Stimulated activated naive B cell treated with anti-CD40 and anti-IgM and Interleukin-4, amounts not matched to agents 10 μg/mL and 1 μg/mL and 100 μg/mL, for 72 hours (primary cell): ENCODE data around the gene ALOX5.
"Not testable (repeated sequence)": the region's sequence is repeated elsewhere in the genome, so short reads cannot be mapped to it uniquely, and the experiment has no call there.

Experiments
- ATAC-seq, 2 donors: fragments of 150-1000 bp; cut with Tn5 transposase; replicated peaks; 2 replicates each; pipeline ENCODE4 v1.10.0; 2021; ENCODE audit warnings: moderate library complexity in 1 of 2
- DNase-seq: peaks from one replicate; pipeline ENCODE4 v3.0.0; 2021
- H3K27ac Mint-ChIP-seq: one replicate; pipeline ENCODE4 v1.8.0; 2022; ENCODE audit warnings: mild to moderate bottlenecking, mixed read lengths
- H3K27me3 Mint-ChIP-seq, 2 donors: one replicate each; pipeline ENCODE4 v1.8.0; 2022; ENCODE audit warnings: mixed read lengths in 2 of 2
- H3K36me3 Mint-ChIP-seq, 2 donors: one replicate each; pipeline ENCODE4 v1.8.0; 2022; ENCODE audit warnings: mixed read lengths in 2 of 2, mild to moderate bottlenecking in 1 of 2
- H3K4me1 Mint-ChIP-seq, 2 donors: one replicate each; pipeline ENCODE4 v1.8.0; 2022; ENCODE audit warnings: mixed read lengths in 2 of 2, mild to moderate bottlenecking in 1 of 2
- H3K4me3 Mint-ChIP-seq, 2 donors: one replicate each; pipeline ENCODE4 v1.8.0; 2022; ENCODE audit warnings: mild to moderate bottlenecking in 2 of 2, mixed read lengths in 2 of 2, moderate library complexity in 1 of 2
- H3K9me3 Mint-ChIP-seq, 2 donors: one replicate each; pipeline ENCODE4 v1.8.0; 2022; ENCODE audit warnings: mixed read lengths in 2 of 2, mild to moderate bottlenecking in 1 of 2

The ALOX5 gene

DNA sequence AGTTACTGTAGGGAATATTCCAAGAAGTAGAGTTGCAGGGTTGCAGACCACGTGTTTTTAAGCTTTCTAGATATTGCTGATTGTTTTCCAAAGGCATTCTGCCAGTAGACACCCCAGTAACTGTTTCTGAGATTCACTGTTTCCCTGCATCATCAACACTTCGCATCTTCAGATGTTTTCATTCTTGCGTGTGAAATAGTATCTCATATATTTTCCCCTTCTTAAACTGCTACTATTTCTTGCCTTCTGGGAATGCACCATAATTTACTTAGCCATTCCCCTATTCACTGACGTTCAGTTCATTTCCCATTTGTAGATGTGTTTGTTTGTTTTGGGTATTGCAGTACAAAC lies 30.7 kb downstream of the ALOX5 start:
- DNase-seq (no peak), ATAC-seq (no peak)
- Mint-ChIP-seq H3K27me3 (no peaks in the 10 kb centered on the region), H3K9me3 (no peaks in the 10 kb centered on the region), H3K27ac (peak overlapping the region; percentile 65), H3K4me1 (peaks cover 45 to 75% of the 10 kb centered on the region in 2 donors), H3K36me3 (peaks cover 32 to 55% of the 10 kb centered on the region in 2 donors), H3K4me3 (no peak overlapping the region)

DNA sequence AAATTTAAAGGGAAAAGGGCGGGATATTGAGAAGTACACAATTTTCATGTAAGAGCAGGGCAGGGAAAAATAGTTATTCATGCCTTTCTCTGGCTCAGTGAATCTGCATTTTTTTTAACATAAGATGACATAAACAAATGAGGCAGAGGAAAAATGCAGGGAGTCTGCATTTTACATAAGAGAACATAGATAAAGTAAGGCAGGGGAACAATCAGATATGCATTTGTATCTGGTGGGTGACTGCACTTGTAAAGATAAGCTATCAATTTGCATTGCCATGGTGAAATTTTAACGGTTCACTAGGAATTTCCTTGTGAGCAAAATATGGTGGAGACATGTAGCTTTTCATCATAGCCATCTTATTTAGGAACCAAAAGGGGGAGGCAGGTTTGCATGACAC lies 33.5 kb downstream of the ALOX5 start:
- Mint-ChIP-seq H3K9me3 (no peaks in the 10 kb centered on the region), H3K4me1 (peaks cover 36 to 63% of the 10 kb centered on the region in 2 donors), H3K4me3 (no peak overlapping the region), H3K36me3 (peaks cover 25 to 46% of the 10 kb centered on the region in 2 donors), H3K27me3 (no peaks in the 10 kb centered on the region), H3K27ac (peak overlapping the region; percentile 7)
- no peak for ATAC-seq
- DNase-seq = no peak

- ATAC-seq (peak in 1 of 2 donors; percentile 20), DNase-seq (no peak)
- Mint-ChIP-seq H3K27ac (peak overlapping the region; percentile 84), H3K4me1 (peaks cover 28 to 52% of the 10 kb centered on the region in 2 donors), H3K27me3 (no peaks in the 10 kb centered on the region), H3K36me3 (peaks cover 29 to 47% of the 10 kb centered on the region in 2 donors), H3K9me3 (no peaks in the 10 kb centered on the region), H3K4me3 (no peak overlapping the region)
Observed at GRCh38 chr10:45408421-45409319, 34.7 kb downstream of the ALOX5 start.

- H3K4me3 Mint-ChIP-seq, ATAC-seq, H3K9me3 Mint-ChIP-seq, H3K27me3 Mint-ChIP-seq, DNase-seq: not testable (repeated sequence)
- H3K27ac Mint-ChIP-seq = peak overlapping the region; percentile 84
- peaks cover 21 to 45% of the 10 kb centered on the region in 2 donors for H3K4me1 Mint-ChIP-seq
- peaks cover 33 to 47% of the 10 kb centered on the region in 2 donors for H3K36me3 Mint-ChIP-seq
Observed at GRCh38 chr10:45409347-45409746, 35.3 kb downstream of the ALOX5 start.

GRCh38 chr10:45409782-45410181 lies 35.8 kb downstream of the ALOX5 start:
- Mint-ChIP-seq H3K27me3 (no peaks in the 10 kb centered on the region), H3K27ac (peak overlapping the region; percentile 84), H3K36me3 (peaks cover 36 to 50% of the 10 kb centered on the region in 2 donors), H3K4me3 (no peak overlapping the region), H3K9me3 (peaks cover 0 to 4% of the 10 kb centered on the region in 2 donors), H3K4me1 (peaks cover 17 to 41% of the 10 kb centered on the region in 2 donors)
- ATAC-seq (no peak), DNase-seq (no peak)

- no peaks in the 10 kb centered on the region for H3K27me3 Mint-ChIP-seq
- peaks cover 14 to 34% of the 10 kb centered on the region in 2 donors for H3K4me1 Mint-ChIP-seq
- no peak overlapping the region for H3K27ac Mint-ChIP-seq
- peaks cover 0 to 4% of the 10 kb centered on the region in 2 donors for H3K9me3 Mint-ChIP-seq
- H3K4me3 Mint-ChIP-seq = no peak overlapping the region
- peaks cover 34 to 49% of the 10 kb centered on the region in 2 donors for H3K36me3 Mint-ChIP-seq
- no peak for ATAC-seq
- no peak for DNase-seq
Observed at GRCh38 chr10:45410489-45410806, 36.4 kb downstream of the ALOX5 start.

- peaks cover 31 to 44% of the 10 kb centered on the region in 2 donors for H3K36me3 Mint-ChIP-seq
- ATAC-seq = no peak
- no peak overlapping the region for H3K27ac Mint-ChIP-seq
- peaks cover 14 to 30% of the 10 kb centered on the region in 2 donors for H3K4me1 Mint-ChIP-seq
- peaks cover 0 to 4% of the 10 kb centered on the region in 2 donors for H3K9me3 Mint-ChIP-seq
- no peak overlapping the region for H3K4me3 Mint-ChIP-seq
- DNase-seq = no peak
- no peaks in the 10 kb centered on the region for H3K27me3 Mint-ChIP-seq
Observed at GRCh38 chr10:45410807-45411606, 37.0 kb downstream of the ALOX5 start.

GRCh38 chr10:45411607-45411940 lies 37.6 kb downstream of the ALOX5 start:
- peaks cover 0 to 7% of the 10 kb centered on the region in 2 donors for H3K9me3 Mint-ChIP-seq

DNA sequence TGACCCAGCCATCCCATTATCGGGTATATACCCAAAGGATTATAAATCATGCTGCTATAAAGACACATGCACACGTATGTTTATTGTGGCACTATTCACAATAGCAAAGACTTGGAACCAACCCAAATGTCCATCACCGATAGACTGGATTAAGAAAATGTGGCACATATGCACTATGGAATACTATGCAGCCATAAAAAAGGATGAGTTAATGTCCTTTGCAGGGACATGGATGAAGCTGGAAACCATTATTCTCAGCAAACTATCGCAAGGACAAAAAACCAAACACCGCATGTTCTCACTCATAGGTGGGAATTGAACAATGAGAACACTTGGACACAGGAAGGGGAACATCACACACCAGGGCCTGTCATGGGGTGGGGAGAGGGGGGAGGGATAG lies 41.0 kb downstream of the ALOX5 start:
- Mint-ChIP-seq H3K36me3 (peaks cover 35 to 46% of the 10 kb centered on the region in 2 donors), H3K4me1 (peaks cover 27 to 36% of the 10 kb centered on the region in 2 donors)
- not testable (repeated sequence) for H3K27me3 Mint-ChIP-seq, H3K27ac Mint-ChIP-seq, H3K4me3 Mint-ChIP-seq, DNase-seq, ATAC-seq, H3K9me3 Mint-ChIP-seq

More at GRCh38 chr10:45411607-45411940, 37.6 kb downstream of the ALOX5 start:
- H3K36me3 Mint-ChIP-seq = peaks cover 32 to 48% of the 10 kb centered on the region in 2 donors
- peaks cover 17 to 34% of the 10 kb centered on the region in 2 donors for H3K4me1 Mint-ChIP-seq
- H3K27me3 Mint-ChIP-seq = no peaks in the 10 kb centered on the region
- ATAC-seq = no peak
- DNase-seq = no peak
- no peak overlapping the region for H3K27ac Mint-ChIP-seq
- no peak overlapping the region for H3K4me3 Mint-ChIP-seq

DNA sequence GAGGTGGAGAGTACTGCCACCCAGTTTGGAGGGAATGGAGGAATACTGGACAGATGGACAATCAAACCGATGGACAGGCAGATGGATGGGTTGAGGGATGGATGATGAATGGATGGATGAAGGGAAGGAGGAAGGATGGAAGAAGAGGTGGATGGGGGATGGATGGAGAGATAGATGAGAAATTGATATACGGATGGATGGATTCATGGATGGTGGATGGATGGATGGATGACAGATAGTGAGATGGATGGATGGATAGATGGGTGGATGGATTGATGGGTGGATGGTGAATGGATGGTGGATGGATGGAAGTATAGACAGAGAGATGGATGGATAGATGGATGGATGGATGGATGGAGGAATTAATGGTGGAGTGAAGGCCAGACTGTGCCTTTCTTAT lies 42.6 kb downstream of the ALOX5 start:
- no peak for DNase-seq
- peaks cover 38 to 51% of the 10 kb centered on the region in 2 donors for H3K4me1 Mint-ChIP-seq
- no peaks in the 10 kb centered on the region for H3K27me3 Mint-ChIP-seq
- H3K27ac Mint-ChIP-seq = peak overlapping the region; percentile 0
- H3K9me3 Mint-ChIP-seq = peaks cover 0 to 9% of the 10 kb centered on the region in 2 donors
- H3K4me3 Mint-ChIP-seq = no peak overlapping the region
- peaks cover 35 to 44% of the 10 kb centered on the region in 2 donors for H3K36me3 Mint-ChIP-seq
- no peak for ATAC-seq

DNA sequence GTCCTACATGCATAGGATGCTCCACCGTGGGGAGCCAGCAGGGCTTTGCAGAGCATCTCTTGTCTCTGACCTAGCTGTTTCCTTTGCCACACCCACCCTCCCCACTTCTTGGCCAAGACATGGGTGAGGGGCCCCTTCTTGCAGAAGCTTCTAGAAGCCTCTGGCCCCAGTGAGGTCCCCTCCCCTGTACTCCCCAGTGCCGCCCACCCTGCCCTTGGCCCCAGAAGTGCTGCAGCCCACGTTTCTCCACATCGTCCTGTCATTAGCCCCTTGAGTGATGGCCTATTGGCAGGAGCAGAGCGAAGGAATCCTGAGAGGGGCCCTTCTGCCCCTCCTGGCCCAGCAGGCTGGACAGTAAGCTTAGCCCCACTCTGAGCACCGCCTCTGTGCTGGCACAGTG lies 43.7 kb downstream of the ALOX5 start:
- peaks cover 32 to 33% of the 10 kb centered on the region in 2 donors for H3K36me3 Mint-ChIP-seq
- no peaks in the 10 kb centered on the region for H3K27me3 Mint-ChIP-seq
- H3K4me3 Mint-ChIP-seq = peak overlapping the region; percentile 60 to 71
- H3K9me3 Mint-ChIP-seq = peaks cover 0 to 9% of the 10 kb centered on the region in 2 donors
- no peak for ATAC-seq
- H3K27ac Mint-ChIP-seq = peak overlapping the region; percentile 72
- peaks cover 49 to 63% of the 10 kb centered on the region in 2 donors for H3K4me1 Mint-ChIP-seq
- DNase-seq = no peak

DNA sequence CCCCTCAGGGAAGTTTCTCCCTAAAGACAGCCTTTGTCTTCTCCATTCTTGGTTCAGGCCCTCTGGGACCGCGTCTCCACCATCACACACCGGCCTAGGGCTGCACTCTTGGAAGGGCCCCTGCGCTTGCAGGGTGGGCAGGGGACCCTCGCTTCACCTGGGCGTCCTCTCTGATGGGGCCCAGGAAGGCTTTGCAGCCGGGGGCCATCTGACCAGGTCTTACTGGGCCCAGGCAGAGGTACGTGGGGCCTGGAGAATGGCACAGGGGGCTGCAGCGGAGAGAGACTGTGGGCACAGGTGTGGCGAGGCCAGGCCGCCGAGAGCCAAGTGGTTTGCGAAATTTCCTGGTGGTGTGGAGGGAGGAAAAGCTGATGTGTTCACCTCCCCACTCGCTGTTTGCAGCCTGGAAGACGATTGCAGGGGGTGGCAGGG lies 44.4 kb downstream of the ALOX5 start:
- Mint-ChIP-seq H3K27me3 (no peaks in the 10 kb centered on the region), H3K9me3 (peaks cover 0 to 9% of the 10 kb centered on the region in 2 donors), H3K27ac (peak overlapping the region; percentile 99), H3K36me3 (peaks cover 26% of the 10 kb centered on the region in 2 donors), H3K4me1 (peaks cover 51 to 66% of the 10 kb centered on the region in 2 donors), H3K4me3 (peak overlapping the region; percentile 98 to 100)
- DNase-seq = no peak
- ATAC-seq = no peak

DNA sequence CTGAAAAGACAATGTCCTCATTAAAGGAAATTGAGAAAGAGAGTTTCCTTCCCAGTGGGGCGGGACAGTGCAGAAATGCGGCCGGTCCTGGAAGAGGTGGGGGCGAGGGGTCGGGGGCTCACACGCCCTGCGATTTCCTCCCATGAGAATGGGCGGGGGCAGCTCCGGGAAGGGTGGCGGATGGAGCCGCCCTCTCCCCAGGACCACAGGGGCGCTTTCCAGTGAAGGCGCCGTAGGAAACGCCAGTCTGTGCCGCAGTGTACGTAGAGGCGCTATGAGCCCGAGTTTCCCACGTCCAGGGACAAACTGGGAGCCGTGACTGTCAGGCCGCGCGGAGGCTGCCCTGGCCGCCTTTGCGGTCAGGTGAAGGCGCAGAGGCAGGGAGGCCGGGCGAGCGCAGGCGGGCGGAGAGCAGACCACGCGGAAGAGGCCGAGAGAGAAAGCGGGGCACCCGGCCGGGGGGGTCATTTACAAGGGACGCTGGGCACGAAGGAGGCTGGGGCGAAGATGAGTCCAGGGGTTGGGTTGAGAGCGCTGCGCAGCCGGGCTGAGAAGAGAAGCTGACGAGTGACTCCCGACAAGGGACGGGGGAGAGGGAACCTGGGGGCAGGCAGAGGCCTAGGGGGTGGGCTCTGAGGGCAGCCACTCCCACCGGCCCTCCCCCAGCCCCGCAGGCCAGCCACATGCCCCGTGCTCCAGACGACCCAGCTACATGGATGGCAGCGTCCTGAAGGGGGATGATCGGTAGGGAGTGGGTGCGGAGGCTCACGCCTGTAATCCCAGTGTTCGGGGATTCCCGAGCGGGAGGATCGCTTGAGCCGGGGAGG lies 45.0 kb downstream of the ALOX5 start:
- Mint-ChIP-seq H3K9me3 (peaks cover 0 to 8% of the 10 kb centered on the region in 2 donors), H3K27ac (peak overlapping the region; percentile 99), H3K4me1 (peaks cover 53 to 70% of the 10 kb centered on the region in 2 donors), H3K27me3 (no peaks in the 10 kb centered on the region), H3K36me3 (peaks cover 24 to 25% of the 10 kb centered on the region in 2 donors), H3K4me3 (peak overlapping the region; percentile 98 to 100)
- peak; percentile 74 to 75 for ATAC-seq
- peak; percentile 79 for DNase-seq

- peaks cover 26 to 27% of the 10 kb centered on the region in 2 donors for H3K36me3 Mint-ChIP-seq
- ATAC-seq (peak in 1 of 2 donors; percentile 15), DNase-seq (no peak)
- H3K9me3 Mint-ChIP-seq = peaks cover 0 to 6% of the 10 kb centered on the region in 2 donors
- peak overlapping the region; percentile 98 to 100 for H3K4me3 Mint-ChIP-seq
- peak overlapping the region; percentile 99 for H3K27ac Mint-ChIP-seq
- no peaks in the 10 kb centered on the region for H3K27me3 Mint-ChIP-seq
- H3K4me1 Mint-ChIP-seq = peaks cover 57 to 76% of the 10 kb centered on the region in 2 donors
Observed at GRCh38 chr10:45419676-45420025, 45.6 kb downstream of the ALOX5 start.
